ENCODE measurements around the gene BBS2. TPM values are rescaled to one million over a fixed set of nuclear protein-coding genes. Genes with fewer than 3 reads are reported as not detected.

The BBS2 gene
- polyA plus RNA-seq, 1 donor from 2014 or later: 197 TPM

GRCh38 chr16:56450275-56450985 is 69.4 kb downstream of the BBS2 start:
- H2AFZ ChIP-seq (ENCODE audit: low read depth, low read length): peak overlapping the region; percentile 58
- H3K4me3 ChIP-seq (ENCODE audit: low read length): peak overlapping the region; percentile 85
- H3K79me2 ChIP-seq (replicated peaks; ENCODE audit: insufficient read depth, low read length): peaks cover 56% of the 10 kb centered on the region
- H3K9me3 ChIP-seq (ENCODE audit: low read length): no peaks in the 10 kb centered on the region
- TF ChIP-seq EP300 (conservative IDR thresholded peaks at IDR 0.05; ENCODE audit: poor library complexity, severe bottlenecking): no peak
- no peak for TF ChIP-seq MXI1 (conservative IDR thresholded peaks at IDR 0.05; ENCODE audit: poor library complexity, severe bottlenecking)
- no peak for TF ChIP-seq TAF1 (IDR thresholded peaks at IDR 0.05; ENCODE audit: low read depth)
- TF ChIP-seq SMC3 (conservative IDR thresholded peaks at IDR 0.05; ENCODE audit: poor library complexity): no peak
- no peak for TF ChIP-seq CTCF (IDR thresholded peaks at IDR 0.05; ENCODE audit: poor library complexity, severe bottlenecking)
- no peak for TF ChIP-seq RAD21 (conservative IDR thresholded peaks at IDR 0.05)
- no peak for TF ChIP-seq EZH2 (IDR thresholded peaks at IDR 0.05; ENCODE audit: borderline replicate concordance, insufficient read depth, low read length, poor library complexity, severe bottlenecking)
- no peak for TF ChIP-seq POLR2AphosphoS5 (IDR thresholded peaks at IDR 0.05)
- H3K27me3 ChIP-seq (ENCODE audit: insufficient read depth, low read depth, low read length): no peaks in the 10 kb centered on the region
- peaks cover 7% of the 10 kb centered on the region for H3F3A ChIP-seq (ENCODE audit: insufficient read depth, low read length, poor library complexity, severe bottlenecking)
- H3K4me2 ChIP-seq (ENCODE audit: low read length): peak overlapping the region; percentile 94
- peaks cover 5% of the 10 kb centered on the region for H3K36me3 ChIP-seq (ENCODE audit: insufficient read depth, low read length)
- peak overlapping the region; percentile 84 for H3K27ac ChIP-seq (ENCODE audit: low read length)
- peak overlapping the region; percentile 82 for H3K9ac ChIP-seq (ENCODE audit: low read length)
- no peaks in the 10 kb centered on the region for H3K9me2 ChIP-seq (ENCODE audit: insufficient read depth, low read length)
- H4K20me1 ChIP-seq (ENCODE audit: insufficient read depth): no peaks in the 10 kb centered on the region

GRCh38 chr16:56448005-56448404 is 71.8 kb downstream of the BBS2 start:
- TF ChIP-seq SMC3 (conservative IDR thresholded peaks at IDR 0.05; ENCODE audit: poor library complexity): no peak
- TF ChIP-seq MXI1 (conservative IDR thresholded peaks at IDR 0.05; ENCODE audit: poor library complexity, severe bottlenecking): no peak
- no peak overlapping the region for H3K4me2 ChIP-seq (ENCODE audit: low read length)
- peaks cover 7% of the 10 kb centered on the region for H3F3A ChIP-seq (ENCODE audit: insufficient read depth, low read length, poor library complexity, severe bottlenecking)
- H3K27me3 ChIP-seq (ENCODE audit: insufficient read depth, low read depth, low read length): no peaks in the 10 kb centered on the region
- H3K36me3 ChIP-seq (ENCODE audit: insufficient read depth, low read length): no peaks in the 10 kb centered on the region
- H3K9ac ChIP-seq (ENCODE audit: low read length): no peak overlapping the region
- no peak overlapping the region for H3K27ac ChIP-seq (ENCODE audit: low read length)
- peak overlapping the region; percentile 85 for H3K4me3 ChIP-seq (ENCODE audit: low read length)
- H3K9me3 ChIP-seq (ENCODE audit: low read length): no peaks in the 10 kb centered on the region
- no peaks in the 10 kb centered on the region for H3K9me2 ChIP-seq (ENCODE audit: insufficient read depth, low read length)
- no peak overlapping the region for H2AFZ ChIP-seq (ENCODE audit: low read depth, low read length)
- no peaks in the 10 kb centered on the region for H4K20me1 ChIP-seq (ENCODE audit: insufficient read depth)
- peaks cover 48% of the 10 kb centered on the region for H3K79me2 ChIP-seq (replicated peaks; ENCODE audit: insufficient read depth, low read length)

GRCh38 chr16:56447286-56447685 is 72.5 kb downstream of the BBS2 start:
- no peaks in the 10 kb centered on the region for H3K9me2 ChIP-seq (ENCODE audit: insufficient read depth, low read length)
- H3K9me3 ChIP-seq (ENCODE audit: low read length): no peaks in the 10 kb centered on the region
- H2AFZ ChIP-seq (ENCODE audit: low read depth, low read length): no peak overlapping the region
- no peak overlapping the region for H3K27ac ChIP-seq (ENCODE audit: low read length)
- no peak overlapping the region for H3K4me2 ChIP-seq (ENCODE audit: low read length)
- H3K79me2 ChIP-seq (replicated peaks; ENCODE audit: insufficient read depth, low read length): peaks cover 43% of the 10 kb centered on the region
- no peaks in the 10 kb centered on the region for H4K20me1 ChIP-seq (ENCODE audit: insufficient read depth)
- no peak overlapping the region for H3K4me3 ChIP-seq (ENCODE audit: low read length)
- no peaks in the 10 kb centered on the region for H3K27me3 ChIP-seq (ENCODE audit: insufficient read depth, low read depth, low read length)
- no peak for TF ChIP-seq EP300 (conservative IDR thresholded peaks at IDR 0.05; ENCODE audit: poor library complexity, severe bottlenecking)
- TF ChIP-seq CTCF (IDR thresholded peaks at IDR 0.05; ENCODE audit: poor library complexity, severe bottlenecking): no peak
- TF ChIP-seq REST (IDR thresholded peaks at IDR 0.05; ENCODE audit: borderline replicate concordance): no peak
- TF ChIP-seq MXI1 (conservative IDR thresholded peaks at IDR 0.05; ENCODE audit: poor library complexity, severe bottlenecking): no peak
- TF ChIP-seq POLR2AphosphoS5 (IDR thresholded peaks at IDR 0.05): no peak
- no peak for TF ChIP-seq RAD21 (conservative IDR thresholded peaks at IDR 0.05)
- TF ChIP-seq SMC3 (conservative IDR thresholded peaks at IDR 0.05; ENCODE audit: poor library complexity): no peak
- no peak for TF ChIP-seq EZH2 (IDR thresholded peaks at IDR 0.05; ENCODE audit: borderline replicate concordance, insufficient read depth, low read length, poor library complexity, severe bottlenecking)
- TF ChIP-seq TAF1 (IDR thresholded peaks at IDR 0.05; ENCODE audit: low read depth): no peak
- H3F3A ChIP-seq (ENCODE audit: insufficient read depth, low read length, poor library complexity, severe bottlenecking): peaks cover 6% of the 10 kb centered on the region
- no peak overlapping the region for H3K9ac ChIP-seq (ENCODE audit: low read length)
- H3K36me3 ChIP-seq (ENCODE audit: insufficient read depth, low read length): no peaks in the 10 kb centered on the region
